ENCODE measurements around the gene CALR3.
"Not testable (repeated sequence)": the region's sequence is repeated elsewhere in the genome, so short reads cannot be mapped to it uniquely, and the experiment has no call there.

Gene CALR3

DNA sequence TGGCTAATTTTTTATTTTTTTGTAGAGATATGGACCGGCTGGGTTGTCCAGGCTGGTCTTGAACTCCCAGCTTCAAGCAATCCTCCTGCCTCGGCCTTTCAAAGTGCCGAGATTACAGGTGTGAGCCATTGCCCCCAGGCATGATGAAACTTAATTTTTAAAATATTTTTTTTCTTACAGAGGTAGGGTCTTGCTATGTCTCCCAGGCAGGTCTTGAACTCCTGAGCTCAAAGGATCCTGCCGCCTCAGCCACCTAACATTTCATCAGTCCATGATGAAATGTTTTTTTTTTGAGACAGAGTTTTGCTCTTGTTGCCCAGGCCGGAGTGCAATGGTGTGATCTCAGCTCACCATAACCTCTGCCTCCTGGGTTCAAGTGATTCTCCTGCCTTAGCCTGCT is 12.6 kb upstream of the CALR3 start:
- intact Hi-C loops (cut with DNase I), result no loop called here
- DNase-seq, result no peak

DNA sequence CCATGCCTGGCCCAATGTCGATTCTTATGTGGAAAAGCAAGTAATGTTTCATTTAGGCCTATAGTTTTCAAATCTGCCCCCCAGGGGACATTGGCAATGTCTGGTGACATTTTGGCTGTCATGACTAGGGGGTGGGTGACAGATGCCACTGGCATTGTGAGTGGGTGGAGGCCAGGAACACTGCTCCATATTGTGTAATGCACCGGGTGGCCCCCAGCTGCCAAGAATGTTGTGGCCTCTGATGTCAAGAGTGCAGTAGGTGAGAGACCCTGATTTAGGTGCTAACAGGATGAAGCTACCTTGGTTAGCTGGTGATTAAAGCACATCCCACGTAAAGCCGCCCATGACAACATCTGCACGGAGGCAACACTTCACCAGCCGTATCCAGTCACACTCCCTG is 11.0 kb upstream of the CALR3 start:
- intact Hi-C loops (cut with DNase I), result no loop called here
- no peak for DNase-seq

DNA sequence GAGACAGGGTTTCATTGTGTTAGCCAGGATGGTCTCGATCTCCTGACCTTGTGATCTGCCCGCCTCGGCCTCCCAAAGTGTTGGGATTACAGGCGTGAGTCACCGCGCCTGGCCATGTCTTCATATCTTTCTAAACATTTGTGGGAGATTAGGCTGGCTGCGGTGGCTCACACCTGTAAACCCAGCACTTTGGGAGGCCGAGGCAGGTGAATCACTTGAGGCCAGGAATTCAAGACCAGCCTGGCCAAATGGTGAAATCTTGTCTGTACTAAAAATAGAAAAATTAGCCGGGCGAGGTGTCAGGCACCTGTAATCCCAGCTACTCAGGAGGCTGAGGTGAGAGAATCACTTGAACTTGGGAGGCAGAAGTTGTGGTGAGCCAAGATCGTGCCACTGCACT is 10.2 kb upstream of the CALR3 start:
- intact Hi-C loops (cut with DNase I); DNase-seq: not testable (repeated sequence)

DNA sequence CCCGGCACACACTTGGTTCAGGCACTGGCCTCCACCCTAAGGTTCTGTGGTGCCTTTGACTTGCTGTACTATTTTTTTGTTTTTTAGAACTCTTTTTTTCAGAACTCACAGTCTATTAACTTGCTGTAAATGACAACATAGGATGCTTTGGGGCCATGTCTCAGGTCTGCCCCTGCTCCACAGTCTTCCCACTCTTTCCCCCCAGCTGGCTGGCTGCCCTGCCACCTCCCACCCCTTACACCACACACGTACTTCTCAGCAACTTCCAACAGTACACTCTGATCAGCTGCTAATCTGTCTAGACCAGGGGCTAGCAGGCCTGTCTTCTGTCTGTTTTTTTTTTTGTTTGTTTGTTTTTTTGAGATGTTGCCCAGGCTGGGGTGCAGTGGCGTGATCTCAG is 8.3 kb upstream of the CALR3 start:
- intact Hi-C loops (cut with DNase I), result no loop called here
- no peak for DNase-seq

DNA sequence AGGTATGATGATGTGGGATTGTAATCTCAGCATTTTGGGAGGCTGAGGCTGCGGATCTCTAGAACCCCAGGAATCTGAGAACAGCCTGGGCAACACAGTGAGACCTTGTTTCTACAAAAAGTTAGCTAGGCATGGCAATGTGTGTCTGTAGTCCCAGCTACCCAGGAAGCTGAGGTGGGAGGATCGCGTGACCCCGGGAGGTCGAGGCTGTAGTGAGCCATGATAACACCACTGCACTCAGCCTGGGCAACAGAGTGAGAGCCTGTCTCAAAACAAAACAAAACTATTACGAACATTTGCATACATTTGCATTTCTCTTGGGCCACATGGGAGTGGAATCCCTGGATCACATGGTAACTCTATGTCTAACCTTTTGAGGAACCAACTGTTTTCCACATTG is 1.9 kb upstream of the CALR3 start:
- intact Hi-C loops (cut with DNase I), result loop anchor here (2.0 kb wide), 1 partner anchor 75 kb away; the partner anchor contains the start of gene SLC35E1
- DNase-seq, result no peak

DNA sequence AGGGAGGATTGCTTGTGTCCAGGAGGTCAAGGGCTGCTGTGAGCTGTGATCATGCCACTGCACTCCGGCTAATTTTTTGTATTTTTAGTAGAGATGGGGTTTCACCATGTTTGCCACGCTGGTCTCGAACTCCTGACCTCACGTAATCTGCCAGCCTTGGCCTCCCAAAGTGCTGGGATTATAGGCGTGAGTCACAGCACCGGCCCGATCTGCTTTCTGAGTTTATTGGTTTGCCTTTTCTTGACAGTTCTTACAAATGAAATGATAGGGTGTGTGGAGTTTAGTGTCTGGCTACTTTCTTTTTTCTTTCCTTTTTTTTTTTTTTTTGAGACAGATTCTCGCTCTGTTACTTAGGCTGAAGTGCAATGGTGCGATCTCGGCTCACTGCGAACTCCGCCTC is 1.1 kb upstream of the CALR3 start:
- intact Hi-C loops (cut with DNase I), result loop anchor here (2.0 kb wide), 1 partner anchor 76 kb away; the partner anchor contains the start of gene SLC35E1
- no peak for DNase-seq

DNA sequence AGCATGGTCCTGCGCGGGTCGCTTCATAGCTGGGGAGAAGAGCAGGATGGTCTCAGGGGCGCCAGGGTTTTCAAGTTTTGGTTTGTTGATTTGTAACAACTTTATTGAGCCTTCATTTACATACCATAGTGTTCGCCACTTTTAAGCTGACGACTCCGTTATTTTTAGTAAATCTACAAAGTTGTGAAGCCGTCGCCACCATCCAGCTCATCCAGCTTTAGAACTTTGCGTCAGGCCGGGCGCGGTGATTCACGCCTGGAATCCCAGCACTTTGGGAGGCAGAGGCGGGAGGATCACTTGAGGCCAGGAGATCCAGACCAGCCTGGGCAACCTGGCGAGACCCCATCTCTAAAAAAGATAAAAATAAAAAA is 631 bp upstream of the CALR3 start:
- DNase-seq, result peak in 39 of 42 donors; percentile 18 to 79 (median 42)
- intact Hi-C loops (cut with DNase I), result loop anchor here (2.0 kb wide), 1 partner anchor 76 kb away; the partner anchor contains the start of gene SLC35E1

DNA sequence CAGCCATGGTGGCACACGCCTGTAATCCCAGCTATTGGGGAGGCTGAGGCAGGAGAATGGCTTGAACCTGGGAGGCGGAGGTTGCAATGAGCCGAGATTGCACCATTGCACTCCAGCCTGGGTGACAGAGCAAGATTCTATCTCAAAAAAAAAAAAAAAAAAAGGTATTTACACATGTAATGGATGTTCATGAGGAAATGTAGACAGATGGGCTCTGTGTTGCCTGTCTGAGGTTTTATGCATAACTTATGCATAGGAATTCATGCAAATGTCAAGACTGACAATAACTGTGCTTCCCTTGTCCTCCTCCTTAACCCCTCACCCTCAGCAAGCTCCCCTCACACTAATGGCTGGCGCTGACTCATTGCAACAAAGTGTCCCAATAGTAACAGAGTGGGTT is 9.5 kb downstream of the CALR3 start:
- intact Hi-C loops (cut with DNase I); DNase-seq: not testable (repeated sequence)

DNA sequence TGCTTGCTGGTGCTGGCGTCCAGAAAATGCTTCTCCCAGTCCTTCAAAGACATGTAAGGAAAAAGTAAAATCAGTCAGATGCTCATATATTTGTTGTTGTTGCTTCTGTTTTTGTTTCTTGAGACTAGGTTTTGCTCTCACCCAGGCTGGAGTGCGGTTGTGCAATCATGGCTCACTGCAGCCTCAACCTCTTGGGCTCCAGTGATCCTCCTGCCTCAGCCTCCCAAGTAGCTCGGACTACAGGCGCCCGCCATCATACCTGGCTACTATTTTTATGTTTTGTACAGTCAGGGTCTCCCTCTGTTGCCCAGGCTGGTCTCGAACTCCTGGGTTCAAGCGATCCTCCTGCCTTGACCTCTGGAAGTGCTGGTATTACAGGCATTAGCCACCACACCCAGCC is 13.2 kb downstream of the CALR3 start:
- intact Hi-C loops (cut with DNase I), result no loop called here
- DNase-seq, result no peak

DNA sequence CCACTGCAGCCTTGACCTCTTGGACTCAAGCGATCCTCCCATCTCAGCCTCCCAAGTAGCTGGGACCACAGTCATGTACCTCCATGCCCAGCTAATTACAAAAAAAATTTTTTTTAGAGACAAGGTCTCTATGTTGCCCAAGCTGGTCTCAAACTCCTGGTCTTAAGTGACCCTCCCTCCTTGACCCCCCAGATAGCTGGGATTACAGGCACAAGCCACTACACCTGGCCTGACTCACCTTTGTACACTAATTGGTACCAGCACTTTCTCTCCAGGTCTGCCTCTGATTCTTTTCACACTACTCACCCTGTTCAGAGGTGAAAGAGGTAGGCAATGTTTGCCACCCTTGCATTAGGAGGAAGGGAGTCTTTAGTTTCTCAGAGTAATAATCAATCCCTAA is 18.7 kb downstream of the CALR3 start:
- DNase-seq, result no peak
- intact Hi-C loops (cut with DNase I), result no loop called here

DNA sequence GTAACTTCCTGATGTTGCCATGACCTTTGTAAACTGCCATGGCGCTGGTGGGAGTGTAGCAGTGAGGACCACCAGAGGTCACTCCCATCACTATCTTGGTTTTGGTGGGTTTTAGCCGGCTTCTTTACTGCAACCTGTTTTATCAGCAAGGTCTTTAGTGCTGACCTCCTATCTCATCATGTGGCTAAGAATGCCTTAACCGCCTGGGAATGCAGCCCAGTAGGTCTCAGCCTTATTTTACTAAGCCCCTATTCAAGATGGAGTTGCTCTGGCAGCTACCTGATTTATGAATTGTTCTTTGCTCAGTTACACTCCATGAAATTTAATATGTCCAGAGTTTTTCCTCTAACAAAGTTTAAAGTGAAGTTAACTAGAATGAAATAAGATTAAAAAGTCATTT is 19.6 kb downstream of the CALR3 start:
- no peak for DNase-seq
- intact Hi-C loops (cut with DNase I), result no loop called here

DNA sequence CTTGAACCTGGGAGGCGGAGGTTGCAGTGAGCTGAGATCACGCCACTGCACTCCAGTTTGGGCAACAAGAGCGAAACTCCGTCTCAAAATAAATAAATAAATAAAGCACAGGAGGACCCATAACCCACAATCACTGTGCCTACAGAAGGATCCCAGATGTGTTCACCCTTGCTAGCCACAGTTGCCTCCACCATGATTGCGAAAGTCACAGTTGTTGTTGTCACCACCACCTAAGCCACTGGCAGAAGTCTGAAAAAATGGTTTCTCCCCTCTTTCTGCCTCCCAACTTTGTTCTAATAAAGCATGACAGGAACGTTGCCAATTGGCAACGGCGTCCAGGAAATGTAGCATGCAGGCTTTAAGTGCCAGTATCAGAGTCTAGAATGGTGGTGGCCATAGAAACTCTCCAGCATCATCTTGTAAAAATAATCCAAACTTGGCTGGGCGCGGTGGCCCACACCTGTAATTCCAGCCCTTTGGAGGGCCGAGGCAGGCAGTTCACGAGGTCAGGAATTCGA is 22.0 kb downstream of the CALR3 start:
- intact Hi-C loops (cut with DNase I), result loop anchor here (5.0 kb wide), 1 partner anchor 68 kb away; the partner anchor contains the start of gene CHERP

DNA sequence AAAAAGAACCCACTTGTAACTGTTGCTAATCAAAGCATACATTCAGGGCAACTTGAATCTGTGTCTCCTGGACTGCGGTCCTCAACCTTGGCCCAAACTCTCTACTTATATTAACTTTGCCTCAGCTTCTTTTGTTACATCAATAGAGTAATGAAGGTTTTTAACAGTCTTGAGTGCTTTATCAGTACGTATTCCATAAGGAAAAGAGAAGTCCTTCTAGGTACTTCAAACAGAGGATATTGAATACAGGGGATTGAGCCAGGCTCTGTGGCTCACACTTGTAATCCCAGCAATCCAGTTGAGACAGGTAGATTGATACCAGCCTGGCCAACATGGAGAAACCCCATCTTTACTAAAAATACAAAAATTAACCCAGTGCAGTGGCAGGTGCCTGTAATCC is 23.0 kb downstream of the CALR3 start:
- no peak for DNase-seq
- intact Hi-C loops (cut with DNase I), result loop anchor here (5.0 kb wide), 1 partner anchor 69 kb away; the partner anchor contains the start of gene CHERP

More for the DNA sequence above, 22.0 kb downstream of the CALR3 start:
- no peak for DNase-seq

DNA sequence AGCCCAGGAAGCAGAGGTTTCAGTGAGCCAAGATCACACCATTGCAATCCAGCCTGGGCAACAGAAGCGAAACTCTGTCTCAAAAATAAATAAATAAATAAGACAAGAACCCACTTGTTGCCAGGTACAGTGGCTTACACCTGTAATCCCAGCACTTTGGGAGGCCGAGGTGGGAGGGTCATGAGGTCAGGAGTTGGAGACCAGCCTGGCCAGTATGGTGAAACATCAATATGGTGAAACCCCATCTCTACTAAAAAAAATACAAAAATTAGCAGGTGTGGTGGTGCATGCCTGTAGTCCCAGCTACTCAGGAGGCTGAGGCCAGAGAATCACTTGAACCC is 23.4 kb downstream of the CALR3 start:
- intact Hi-C loops (cut with DNase I), result loop anchor here (5.0 kb wide), 1 partner anchor 70 kb away; the partner anchor contains the start of gene CHERP
- not testable (repeated sequence) for DNase-seq

DNA sequence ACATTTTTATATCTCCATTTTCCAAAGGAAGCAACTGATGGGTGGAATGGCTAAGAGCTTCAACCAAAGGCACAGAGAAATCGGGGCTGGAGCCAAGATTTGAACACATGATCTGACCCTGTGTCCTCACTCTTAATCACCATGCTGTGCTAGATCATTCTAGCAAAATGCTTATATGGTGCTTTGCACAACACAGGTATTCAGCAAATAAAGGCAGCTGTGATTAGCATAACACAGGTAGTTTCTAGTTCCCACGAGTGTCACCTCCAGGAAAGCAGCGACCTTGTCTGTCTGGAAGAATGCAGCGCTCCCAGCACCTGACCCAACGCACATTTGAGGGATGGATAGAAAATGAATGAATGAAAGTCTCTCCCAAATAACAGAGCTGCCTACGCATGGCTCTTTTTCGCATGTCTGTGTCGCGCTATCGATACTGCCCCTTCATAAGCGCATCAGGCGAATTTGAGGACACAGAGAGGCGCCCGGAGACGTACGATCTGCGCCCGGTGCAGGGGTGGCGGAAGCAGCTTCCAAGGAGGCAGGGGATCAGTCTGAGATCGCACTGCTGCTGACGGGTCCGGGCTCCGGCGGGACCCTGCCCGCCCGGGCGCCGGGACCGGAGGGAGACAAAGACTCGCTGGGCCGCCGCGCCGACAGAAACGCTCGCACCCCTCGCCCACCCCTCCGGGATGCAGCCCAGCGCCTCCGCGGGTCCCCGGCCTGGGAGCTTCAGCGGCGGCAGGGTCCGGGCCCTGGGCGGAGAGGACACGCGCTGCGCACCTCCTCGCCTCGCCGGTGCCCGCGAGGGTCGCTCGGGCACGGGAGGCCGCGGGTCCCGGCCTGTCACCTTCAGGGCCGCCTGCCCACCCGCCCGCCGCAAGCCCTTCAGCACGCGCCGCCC is 24.8 kb downstream of the CALR3 start:
- DNase-seq, result peak in 29 of 42 donors; percentile 10 to 59 (median 34)
- intact Hi-C loops (cut with DNase I), result loop anchor here (5.0 kb wide), 1 partner anchor 71 kb away; the partner anchor contains the start of gene CHERP

DNA sequence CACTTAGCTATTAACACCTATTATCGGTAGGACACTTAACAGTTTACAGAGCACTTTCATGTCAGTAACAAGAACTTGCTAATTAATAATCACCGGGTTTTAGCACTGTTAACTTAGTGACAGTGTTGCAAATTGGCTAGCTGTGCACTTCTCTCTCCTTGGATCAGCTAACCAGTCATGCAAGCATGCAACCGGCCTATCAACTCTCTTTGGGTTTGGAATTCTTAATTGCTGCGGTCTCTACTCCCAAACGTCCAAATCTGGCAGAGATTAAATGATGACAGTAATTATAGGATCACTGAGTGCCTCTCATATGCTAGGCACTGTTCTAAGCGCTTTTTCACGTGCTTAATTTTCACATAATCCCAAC is 25.4 kb downstream of the CALR3 start:
- intact Hi-C loops (cut with DNase I), result loop anchor here (5.0 kb wide), 1 partner anchor 72 kb away; the partner anchor contains the start of gene CHERP
- DNase-seq, result no peak

DNA sequence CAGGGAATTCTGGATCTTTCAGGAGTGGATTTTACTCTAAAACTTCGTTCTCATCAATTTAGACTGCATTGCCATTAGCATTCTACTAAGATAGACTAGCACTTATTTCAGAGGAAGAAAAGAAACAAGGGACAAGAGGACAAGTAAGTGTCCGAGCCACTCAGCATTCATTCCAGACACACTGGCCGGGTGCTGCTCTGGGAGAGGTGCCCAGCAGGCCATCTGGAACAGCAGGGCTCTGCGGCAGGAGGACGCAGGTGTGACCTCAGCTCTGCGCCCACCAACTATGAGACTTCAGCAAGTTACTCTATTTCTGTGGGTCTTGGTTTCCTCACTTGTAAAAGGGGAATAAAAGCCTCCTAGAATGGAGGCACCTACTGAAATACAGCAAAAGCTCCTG is 28.4 kb downstream of the CALR3 start:
- intact Hi-C loops (cut with DNase I), result no loop called here
- peak in 24 of 42 donors; percentile 21 to 68 (median 48) for DNase-seq

DNA sequence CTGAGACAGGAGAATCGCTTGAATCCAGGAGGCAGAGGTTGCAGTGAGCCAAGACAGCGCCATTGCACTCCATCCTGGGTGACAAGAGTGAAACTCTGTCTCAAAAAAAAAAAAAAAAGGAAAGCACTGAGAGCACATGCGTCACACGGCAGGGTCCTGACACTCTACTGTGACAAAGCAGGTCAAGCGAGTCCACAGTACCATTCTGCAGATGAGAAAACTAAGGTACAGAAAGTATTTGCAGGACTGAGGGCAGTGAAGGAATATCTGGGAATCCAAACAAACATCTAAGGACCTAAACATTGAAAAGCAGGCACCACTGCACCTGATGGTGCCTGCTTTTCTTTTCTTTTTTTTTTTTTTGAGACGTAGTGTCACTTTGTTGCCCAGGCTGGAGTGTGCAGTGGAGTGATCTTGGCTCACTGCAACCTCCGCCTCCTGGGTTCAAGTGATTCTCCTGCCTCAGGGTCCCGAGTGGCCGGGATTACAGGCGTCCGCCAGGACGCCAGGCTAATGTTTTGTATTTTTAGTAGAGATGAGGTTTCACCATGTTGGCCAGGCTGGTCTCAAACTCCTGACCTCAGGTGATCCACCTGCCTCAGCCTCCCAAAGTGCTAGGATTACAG is 29.1 kb downstream of the CALR3 start:
- DNase-seq; intact Hi-C loops (cut with DNase I): not testable (repeated sequence)

DNA sequence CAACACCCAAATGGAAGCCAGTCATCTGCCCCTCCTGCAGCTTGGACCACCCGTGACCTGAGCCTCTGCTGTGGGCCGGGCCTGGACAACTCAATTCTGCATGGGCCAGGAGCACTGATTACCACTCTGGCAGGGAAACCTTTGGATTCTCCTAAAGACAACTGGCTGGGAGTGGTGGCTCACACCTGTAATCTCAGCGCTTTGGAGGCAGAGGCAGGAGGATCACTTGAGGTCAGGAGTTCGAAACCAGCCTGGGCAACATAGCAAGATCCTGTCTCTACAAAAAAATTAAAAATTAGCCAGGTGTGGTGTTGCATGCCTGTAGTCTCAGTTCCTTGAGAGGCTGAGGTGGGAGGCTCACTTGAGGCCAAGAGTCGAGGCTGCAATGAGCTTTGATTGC is 30.7 kb downstream of the CALR3 start:
- intact Hi-C loops (cut with DNase I), result no loop called here
- DNase-seq, result no peak

DNA sequence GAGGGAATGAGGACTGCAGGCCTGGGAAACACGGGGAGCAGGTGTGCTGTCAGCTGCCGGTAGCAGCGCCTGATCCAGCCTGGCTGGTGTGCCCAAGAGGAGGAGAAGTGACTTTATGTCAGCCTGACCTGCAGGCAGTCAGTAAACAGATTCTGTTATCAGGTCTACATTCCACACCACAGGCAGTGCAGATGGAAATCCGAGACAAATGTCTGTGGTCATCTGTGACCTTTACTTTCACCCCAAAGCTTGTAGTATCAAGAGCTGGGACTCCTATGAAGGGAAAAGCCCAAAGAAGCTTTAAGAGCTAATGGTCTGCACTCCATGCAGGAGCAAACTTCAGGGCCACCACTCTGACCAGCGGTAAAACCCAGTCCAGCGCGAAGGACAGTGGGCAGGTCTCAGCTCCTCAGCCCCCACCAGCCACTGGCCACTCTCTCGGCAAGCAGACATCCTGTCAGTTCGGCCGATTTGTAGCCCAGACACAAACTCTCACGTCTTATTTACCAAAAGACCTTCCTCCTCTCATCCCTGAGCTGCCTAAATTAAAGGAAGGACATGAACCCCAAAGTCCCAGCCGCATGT is 31.9 kb downstream of the CALR3 start:
- intact Hi-C loops (cut with DNase I), result no loop called here
- no peak for DNase-seq
